HG02973 (cell line): ENCODE data around the gene ZMAT5.

Experiments
- ATAC-seq: cut with Tn5 transposase; IDR thresholded peaks from one replicate; pipeline ENCODE4 v1.9.1; 2021; ENCODE audit warnings: moderate library complexity; ENCODE audit not compliant: unreplicated experiment

The ZMAT5 gene, protein sequence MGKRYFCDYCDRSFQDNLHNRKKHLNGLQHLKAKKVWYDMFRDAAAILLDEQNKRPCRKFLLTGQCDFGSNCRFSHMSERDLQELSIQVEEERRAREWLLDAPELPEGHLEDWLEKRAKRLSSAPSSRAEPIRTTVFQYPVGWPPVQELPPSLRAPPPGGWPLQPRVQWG

DNA sequence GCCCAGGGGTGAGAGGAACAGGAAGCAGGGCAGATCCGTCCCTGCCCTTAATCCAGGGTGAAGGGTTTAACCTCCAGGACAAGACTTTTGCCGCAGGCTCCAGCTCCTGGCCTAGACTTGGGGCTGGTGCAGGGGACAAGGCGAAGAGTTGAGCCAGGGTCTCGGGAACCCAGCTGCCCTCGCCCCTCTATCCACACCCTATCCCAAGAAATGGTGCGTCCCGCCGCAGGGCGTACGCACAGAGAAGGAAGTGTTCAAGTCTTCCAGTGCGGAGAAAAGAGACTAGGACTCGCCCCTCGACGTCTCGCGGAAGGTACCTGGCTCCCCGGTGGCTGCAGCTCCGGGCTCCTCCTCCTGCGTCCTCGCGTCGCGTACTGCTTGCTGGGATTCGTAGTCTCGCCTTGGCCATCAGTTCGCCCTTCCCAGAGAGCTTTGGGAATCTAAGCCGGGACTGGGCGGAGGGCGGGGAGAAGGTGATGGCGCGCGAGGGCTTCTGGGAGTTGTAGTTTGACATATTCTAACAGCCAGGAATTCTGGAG lies at the start of gene ZMAT5:
Gene ZMAT5, minus strand, starts transcription at position 376 of the 539 bp plus-strand sequence. CDS start 18,463 bp downstream, outside the sequence.
- ATAC-seq = peak; percentile 77

DNA sequence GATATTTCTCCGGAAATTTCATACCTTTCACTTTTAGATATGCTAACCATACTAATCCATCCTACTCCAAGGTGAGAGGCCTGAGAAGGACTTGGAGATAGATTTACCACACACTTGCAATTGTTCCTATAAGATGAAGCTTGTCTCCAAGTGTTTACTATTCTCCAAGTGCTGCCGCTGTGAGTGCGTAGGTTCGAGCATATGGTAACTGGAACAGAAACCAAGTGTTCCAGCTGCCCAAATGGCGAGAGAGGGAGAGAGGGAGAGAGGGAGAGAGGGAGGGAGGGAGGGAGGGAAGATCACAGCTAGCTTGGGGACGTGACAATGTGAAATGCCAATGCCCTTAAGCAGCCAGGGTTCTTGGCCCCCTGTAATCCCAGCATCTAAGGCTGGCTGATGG lies 49.7 kb upstream of the ZMAT5 start:
- ATAC-seq = no peak

DNA sequence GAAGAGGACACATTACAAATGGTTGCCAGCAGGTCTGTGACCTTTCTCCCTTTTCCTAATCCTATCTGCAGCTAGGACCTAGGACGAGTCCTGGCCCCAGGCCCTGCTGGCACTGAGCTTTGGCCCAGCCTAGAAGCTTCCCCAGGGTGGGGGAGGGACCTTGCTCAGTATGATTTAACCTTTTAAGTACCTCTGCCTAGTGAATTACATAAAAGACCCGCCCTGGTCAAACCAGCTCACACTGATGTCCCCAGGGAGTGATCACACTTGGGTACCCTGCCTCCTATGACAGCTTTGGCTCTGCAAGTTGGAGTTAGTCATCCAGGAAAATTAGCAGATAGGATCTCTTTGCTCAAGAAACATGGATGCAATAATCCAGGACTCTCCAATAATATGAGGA lies 49.3 kb upstream of the ZMAT5 start:
- no peak for ATAC-seq

DNA sequence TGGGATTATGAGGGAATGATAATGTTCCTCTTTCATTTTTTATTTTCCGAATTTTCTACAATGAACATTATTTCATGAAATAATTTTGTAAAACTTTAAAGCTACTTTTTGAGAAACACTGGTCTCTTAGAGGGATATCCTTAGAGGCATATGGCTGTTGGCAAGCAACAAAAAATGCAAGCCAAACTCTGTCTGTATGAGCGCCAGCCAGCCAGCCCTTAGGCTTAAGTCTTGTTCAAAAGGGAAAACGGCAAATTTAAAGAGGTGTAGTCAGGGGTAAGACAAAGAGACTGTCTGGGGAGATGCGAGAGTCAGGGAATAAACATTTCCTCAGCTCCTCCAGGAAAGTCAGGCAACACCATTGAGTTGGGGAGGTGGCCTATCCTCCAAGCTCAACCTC lies 48.8 kb upstream of the ZMAT5 start:
- ATAC-seq = no peak

DNA sequence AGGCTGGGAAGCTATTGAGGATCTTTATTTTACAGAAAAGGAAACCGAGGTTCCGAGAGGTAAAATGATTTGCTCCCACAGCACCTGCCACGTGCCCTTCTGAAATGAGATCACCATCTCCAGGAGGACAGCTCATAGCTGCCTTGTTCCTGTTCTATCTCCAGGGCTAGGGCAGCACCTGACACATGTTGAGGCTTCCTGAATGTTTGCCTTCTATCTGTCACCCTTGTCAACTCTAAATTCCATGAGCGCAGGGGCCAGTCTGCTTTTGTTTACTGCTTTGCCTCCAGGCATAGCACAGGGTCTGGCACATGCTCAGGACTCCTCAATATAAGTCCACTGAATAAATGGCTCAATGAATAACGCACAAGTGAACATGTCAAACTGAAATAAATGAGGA lies 47.2 kb upstream of the ZMAT5 start:
- ATAC-seq = no peak

DNA sequence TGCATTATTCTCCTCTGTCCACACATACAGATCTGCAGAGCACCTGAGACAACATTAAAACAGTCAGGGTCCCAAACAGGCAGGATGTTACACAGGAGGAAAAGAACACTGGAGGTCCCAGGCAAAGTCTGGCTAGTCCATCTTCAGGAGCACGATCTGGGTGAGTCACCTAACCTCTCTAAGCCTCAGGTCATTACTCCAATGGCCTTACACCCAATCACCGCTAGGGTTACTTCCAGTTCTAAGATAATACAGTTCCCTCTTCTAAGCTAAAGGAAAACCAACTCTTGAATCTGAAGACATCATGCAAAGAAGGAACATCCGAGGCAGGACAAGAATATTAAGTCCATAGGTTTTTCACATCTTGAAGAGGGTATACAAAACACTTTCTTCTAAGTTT lies 46.8 kb upstream of the ZMAT5 start:
- no peak for ATAC-seq

DNA sequence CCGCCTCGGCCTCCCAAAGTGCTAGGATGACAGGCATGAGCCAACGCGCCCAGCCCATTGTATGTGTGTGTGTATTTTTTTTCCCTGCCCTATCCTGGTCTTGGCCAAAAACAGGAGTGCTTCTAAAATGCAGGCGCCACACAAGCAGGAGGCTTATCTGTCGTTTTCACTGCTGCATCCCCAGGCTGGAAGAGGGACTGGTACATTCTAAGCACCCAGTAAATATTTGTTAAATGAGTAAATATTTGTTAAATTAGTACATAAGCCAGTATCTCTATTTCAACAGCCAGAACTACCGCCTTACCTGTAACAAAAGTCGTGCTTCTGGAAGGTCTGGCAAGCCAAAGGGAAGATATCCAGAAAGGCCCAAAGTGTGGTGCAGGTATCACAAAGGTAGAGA lies 46.3 kb upstream of the ZMAT5 start:
- no peak for ATAC-seq

DNA sequence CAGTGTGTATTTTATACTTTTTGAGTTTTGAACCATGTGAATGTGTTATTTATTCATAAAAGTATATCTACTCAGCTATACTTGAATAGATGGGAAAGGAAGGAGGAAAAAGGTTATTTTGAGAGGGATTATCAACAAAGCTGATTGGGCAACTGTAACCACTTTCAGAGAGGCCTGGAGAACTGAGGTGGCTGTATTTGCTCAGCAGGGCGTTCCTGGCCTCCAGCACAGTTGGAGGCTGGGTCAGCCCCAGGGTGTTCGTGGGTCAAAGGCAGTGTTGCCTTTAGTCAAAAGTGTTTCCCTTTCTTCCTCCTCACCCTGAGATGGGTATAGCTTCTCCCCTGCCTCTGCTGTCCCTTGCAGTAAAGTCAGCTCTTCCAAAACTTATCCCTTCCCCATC lies 44.6 kb upstream of the ZMAT5 start:
- no peak for ATAC-seq

DNA sequence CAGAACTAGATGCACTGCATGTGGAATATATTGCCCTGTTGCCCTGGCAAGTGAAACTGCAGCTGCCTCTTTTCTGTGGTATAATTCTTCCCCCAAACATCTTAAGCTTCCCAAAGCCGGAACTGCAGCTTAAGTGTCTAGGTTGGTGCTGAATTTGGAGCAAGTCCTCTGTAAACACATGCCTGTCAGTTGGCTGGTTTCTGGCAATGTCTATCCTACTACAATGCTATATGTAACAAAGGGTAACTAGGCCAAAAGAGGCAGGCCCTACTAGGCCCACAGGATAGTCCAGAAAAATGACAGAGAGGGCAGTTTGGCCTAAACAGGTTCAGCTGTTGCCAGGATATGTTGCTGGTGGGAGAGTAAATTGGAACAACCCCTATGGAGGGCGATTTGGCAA lies 43.4 kb upstream of the ZMAT5 start:
- ATAC-seq = no peak

DNA sequence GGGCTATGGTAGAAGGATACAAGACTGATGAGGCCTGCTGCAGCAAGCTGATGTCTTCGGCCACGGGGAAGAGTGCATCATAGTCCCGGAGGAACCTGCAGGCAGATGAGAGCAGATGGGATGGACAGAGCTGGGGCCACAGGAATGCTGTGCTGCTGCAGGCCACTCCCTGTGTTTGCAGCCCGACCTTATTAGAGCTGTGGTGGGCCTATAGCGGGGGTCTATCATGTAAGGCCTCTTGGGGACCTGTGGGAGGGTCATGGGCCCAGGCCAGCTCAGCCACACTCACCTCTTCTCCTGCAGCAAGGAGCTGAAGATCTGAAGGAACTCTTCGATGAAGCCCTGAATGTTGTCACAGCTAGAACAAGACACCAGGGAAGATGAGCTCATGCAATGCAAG lies 39.4 kb upstream of the ZMAT5 start:
- no peak for ATAC-seq

DNA sequence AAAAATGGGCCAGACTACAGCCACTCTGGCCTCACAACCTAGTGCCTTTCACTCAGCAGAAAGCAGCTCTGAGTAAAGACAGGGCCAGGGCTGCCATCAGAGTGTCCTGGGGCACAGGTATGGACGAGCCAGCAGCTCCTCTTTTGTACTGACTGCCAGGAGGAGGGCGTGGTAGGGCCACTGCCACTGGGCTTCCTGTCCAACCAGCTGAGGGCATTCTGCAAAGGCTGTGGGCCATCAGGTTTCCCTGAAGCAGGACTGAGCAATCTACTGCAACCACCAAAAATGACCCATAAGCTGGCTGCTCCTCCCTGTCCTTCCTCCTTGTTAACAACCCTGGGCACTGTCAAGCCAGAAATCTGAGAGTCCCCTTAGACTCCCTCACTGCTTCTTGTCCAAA lies 38.2 kb upstream of the ZMAT5 start:
- ATAC-seq = no peak

DNA sequence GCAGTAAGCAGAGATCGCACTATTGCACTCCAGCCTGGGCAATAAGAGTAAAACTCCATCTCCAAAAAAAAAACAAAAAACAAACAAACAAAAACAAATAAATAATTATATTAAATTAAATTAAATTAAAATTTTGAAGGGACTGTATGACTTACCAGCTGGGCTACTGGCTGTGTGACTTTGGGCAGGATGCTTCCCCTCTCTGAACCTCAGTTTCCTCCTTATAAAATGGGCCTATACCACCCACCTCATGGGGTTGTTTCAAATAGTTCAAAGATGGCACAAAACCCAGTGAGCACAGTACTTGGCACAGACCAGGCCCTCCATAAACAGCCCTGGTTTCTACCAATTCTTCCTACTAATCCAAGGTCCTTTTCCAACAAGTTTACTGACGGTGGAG lies 36.4 kb upstream of the ZMAT5 start:
- no peak for ATAC-seq

DNA sequence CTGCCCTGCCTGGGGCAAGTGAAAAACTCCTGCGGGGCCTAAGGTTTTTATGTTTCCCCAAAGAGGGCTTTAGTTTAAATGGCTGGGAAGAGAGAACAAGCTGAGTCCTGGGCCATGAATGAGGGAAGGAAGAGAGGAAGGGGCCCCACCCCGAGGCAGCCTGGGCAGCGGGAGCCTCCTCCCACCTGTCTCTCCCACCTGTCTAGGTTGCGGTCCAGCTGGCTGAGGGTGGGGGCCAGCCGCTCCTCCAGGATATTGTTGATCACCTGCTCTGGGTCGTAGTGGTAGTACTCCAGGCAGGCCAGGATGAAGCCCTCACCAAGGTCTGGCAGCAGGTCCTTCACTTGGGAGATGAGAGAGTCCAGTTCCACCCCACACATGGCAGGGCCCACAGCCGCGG lies 35.0 kb upstream of the ZMAT5 start:
- no peak for ATAC-seq

DNA sequence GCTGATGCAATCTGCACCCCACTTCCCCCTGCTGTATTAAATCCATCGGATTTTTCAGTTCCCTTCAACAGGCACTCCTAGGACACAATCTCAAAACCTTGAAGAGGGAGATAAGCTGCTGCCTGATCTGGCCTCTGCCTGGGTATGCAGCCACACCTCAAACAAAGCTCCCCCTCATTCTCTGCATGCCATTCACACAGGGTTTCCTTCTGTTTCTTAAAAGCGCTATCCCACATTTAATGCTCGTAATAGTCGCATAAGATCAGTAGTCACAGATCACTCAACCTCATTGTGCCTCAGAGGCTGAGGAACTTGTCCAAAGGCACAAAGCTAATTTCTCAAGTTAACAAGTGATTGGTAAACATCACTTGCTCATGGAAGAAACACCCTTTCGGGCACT lies 34.3 kb upstream of the ZMAT5 start:
- no peak for ATAC-seq

DNA sequence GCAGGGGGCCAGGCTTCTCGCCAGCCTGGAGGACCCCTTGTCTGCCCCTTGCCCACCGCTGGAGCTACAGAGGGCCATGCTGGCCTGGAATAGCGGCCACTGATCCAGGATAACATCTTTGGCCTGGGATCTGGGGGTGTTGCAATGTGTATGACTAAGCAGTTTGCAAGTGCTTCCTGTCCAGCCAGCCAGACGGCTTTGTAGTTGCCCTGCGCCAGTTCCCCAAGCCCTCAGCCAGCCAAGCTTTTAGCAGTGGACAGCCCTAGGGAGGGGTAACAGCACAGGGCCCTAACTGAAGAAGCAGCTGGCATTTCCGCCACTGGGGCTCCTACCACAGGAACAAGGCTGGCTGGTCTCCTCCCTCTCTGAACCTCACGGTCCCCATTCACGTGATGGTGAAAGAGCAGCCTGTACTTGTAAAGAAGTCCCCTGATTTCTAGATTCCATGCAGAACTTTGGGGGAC lies 32.4 kb upstream of the ZMAT5 start:
- no peak for ATAC-seq

DNA sequence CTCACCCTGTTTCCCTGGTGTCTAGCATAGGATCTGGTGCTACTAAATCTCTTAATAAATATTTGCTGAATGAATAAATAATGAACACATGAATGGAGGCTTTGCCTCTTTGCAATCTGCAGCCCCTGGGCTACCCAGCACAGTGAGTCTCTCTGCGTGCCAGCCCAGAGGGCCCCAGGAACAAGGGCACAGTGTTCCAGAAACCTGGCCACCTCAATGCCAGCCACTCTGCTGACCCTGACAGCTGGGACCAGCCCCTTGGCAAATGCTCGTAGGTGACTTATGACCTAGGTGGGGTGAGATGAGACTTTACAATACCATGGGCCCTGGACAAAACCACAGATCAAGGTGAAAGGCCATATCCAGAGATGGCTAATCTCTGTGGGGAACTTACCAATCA lies 32.0 kb upstream of the ZMAT5 start:
- ATAC-seq = no peak

DNA sequence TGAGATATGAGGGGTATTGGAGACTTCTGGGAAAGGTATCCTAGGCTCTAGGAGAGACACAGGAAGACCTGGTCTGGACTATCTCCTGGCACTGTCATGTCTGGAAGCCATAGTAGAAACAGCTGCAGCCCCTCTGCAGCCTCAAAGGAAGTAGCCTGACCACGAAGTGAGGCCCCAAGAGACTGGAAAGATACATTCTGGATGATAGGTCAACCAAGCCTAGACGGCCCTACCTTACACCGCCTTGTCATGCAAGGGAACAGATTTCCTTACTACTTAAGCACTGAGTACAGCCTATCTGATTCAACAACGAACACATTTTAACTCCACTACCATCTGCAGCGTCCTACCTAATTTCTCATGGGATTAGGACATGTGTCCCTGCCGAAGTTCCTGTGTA lies 31.5 kb upstream of the ZMAT5 start:
- ATAC-seq = no peak

DNA sequence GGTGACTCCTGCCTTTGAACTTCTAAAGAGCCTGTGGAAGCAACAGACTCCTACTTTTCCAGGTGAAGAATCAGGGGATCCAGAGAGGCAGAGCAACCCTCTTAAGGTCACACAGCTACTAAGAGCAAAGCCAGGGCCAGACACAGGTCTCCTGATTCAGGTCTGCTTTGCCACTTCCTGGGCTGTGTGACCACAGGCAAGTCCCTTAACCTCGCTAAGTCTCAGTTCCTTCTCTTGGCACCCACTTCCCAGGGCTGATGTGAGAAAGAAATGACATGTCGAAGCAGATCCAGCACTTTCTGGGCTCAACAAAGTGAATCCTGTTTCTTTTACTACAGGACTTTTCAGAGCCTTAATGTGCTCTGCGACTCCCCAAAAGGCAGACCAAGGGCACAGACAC lies 30.5 kb upstream of the ZMAT5 start:
- no peak for ATAC-seq

DNA sequence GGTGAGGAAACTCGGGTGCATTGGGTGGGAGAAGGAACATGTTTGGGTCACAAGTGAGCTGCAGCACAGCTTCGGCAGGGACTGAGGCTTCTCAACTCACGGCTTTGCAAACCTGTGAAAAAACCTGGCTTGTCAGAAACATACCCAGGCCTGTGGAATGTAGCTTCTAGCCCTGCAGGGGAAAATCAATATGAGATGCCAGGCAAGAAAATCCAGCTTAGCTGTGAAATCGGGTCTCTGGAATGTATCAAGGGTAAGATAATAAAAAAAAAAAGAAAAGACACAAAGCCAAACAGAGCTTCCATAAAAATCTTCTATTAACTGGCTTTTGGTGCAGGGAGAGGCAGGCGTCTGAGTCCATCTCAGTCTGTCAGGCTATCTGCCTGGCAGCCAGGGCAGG lies 28.9 kb upstream of the ZMAT5 start:
- ATAC-seq = no peak

DNA sequence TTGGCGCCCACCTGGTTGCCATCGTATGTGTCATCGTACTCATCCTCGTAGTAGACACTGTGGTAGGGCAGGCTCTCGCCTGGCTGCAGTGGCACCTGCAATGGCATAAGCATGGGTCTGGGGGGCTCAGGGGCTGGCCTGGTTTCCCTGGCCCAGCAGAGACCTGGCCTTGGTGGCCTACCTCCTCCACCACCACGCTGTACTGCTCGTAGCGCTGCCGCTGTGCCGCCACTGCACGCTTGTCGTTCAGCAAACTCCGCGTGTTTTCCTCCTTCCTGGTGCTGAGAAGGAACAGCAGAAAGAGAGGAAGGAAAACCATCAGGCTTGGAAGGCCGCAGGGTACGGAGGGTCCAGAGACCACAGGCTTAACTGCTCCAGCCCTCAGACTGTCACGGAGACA lies 26.6 kb upstream of the ZMAT5 start:
- no peak for ATAC-seq

DNA sequence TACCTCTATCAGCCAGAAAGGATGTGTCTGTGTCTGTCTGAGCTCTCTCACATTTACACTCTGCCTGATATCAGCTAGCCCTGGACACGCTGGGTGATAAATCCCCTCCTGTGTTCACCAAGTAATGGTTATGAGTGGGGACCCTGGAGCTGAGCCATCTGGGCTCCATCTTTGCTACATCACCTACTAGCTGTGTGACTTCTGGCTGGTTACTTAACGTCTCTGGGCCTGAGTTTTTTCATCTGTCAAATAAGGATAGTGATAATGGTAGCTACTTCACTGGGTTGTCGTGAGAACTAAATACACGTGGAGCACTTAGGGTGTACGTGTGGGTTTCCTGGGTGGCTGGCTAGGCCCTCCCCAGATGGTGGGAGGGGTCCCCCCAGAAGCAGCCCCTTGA lies 23.3 kb upstream of the ZMAT5 start:
- ATAC-seq = no peak

DNA sequence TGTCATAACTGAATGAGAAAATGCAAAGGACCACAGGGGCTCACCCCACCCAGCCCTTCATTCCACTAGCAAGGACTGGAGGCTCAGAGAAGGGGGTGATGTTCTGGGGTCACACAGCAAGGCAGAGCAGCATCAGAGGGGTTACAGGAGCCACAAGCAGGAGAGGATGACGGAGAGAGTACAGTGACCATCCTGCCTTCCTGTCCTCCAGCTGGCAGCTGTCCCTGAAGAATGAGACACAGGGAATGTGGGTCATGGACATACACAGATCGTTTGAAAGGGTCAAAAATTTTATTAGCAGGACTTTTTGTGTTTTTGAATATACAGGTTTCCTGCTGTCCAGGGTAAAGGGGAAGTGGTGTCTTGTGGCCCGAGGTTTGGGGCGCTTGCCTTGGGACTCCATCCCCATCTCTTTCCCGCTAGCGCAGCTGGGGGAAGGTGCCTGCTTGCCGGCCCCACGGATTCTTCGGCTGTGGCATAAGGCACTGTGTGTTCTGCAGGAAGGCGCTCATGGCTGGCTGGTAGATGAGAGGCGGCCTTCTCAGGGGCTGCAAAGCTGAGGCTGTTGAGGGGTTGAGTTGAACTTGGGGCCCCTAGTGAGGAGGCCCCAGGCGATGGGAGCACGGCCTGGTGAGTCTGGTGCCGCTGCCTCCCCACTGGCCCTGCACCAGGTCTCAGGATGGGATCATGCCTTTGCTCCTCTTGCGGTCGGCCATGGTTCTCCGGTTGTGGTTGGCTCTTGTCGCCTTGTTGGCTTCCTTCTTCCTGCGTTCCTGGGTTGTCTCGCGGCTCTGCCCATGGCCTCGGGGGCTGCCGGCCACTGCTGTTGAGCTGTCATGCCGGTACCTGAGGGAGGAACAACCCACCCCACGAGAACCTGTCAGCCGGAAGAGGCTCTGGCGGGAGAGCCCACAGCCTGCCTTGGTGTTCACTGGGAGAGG lies 21.8 kb upstream of the ZMAT5 start:
- no peak for ATAC-seq
